ENCODE data around the gene MTA3. TPM values are rescaled to one million over a fixed set of nuclear protein-coding genes. Genes with fewer than 3 reads are reported as not detected.

The MTA3 gene
- total and polyA plus RNA-seq, 9 of the 15 experiments (the other 6 are each of a cell fraction or from before 2014, with no cell fraction given), result 12.4 to 39.6 (median 23.5) TPM

DNA sequence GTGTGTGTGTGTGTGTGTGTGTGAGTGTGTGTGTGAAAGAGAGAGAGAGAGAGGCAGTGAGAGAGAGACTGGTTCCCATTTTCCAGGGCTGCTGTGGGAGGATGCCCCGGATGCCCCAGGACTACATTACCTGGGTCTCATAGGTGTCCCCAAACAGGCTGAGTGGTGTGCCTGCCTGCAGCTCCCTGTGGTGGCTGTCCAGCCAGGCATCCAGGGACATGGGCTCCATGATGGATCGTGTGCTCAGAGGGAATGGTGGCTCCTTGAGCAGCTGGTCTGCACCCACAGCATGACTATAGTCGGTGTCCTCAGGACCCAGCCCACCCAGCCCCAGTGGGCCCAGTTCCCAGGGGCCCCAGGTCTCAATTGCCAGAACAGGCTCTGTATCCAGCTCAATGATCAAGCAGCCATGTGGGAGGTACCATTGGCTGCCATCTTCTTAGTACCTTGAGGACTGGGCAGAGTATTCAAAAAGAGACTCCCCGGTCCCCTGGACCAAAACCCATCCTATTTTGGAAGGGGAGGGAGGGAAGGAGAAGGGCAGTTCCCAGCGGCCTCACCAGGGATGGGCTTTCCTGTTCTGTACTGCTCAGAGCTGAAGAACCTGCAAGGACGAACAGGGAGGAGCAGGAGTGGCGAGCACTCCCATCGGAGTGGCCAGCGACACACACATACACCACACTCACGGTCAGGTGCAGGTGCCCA is 201.3 kb downstream of the MTA3 start:
- no peak for DNase-seq (ENCODE audit: extremely low read depth in 1 of 4, low spot score in 3 of 4)
- no peaks in the 10 kb centered on the region for H3K79me2 ChIP-seq (ENCODE audit: control insufficient read depth, insufficient read depth, low read length)
- no peak overlapping the region for H3K4me3 ChIP-seq
- no peak overlapping the region for H2AFZ ChIP-seq (ENCODE audit: low read depth, low read length)
- CTCF ChIA-PET (ENCODE audit: low intra/inter-chr PET ratio), result interaction anchor here (0.9 to 1.4 kb wide), 3 partner anchors 106 to 274 kb away, joined by 3 to 6 read pairs (median 4); no protein-coding TSS in a partner anchor
- POLR2A ChIA-PET, result no interaction called here
- H3K9ac ChIP-seq (ENCODE audit: insufficient read depth in 1 of 2, low read depth in 2 of 2, low read length in 2 of 2), result peak overlapping the region in 1 of 2 experiments; percentile 58; a peak in 2 of 4 replicates
- H3K9me1 ChIP-seq (ENCODE audit: control insufficient read depth, insufficient read depth, low read length), result no peaks in the 10 kb centered on the region
- H3K27me3 ChIP-seq (ENCODE audit: control insufficient read depth in 2 of 2, insufficient read depth in 2 of 2, low read length in 2 of 2), result no peaks in the 10 kb centered on the region; a peak in 1 of 5 replicates
- H3K4me1 ChIP-seq (replicated peaks in 1 of 2; ENCODE audit: control insufficient read depth in 2 of 2, insufficient read depth in 2 of 2, low read length in 2 of 2), result peaks cover 0 to 16% of the 10 kb centered on the region in 2 experiments; a peak in 2 of 5 replicates
- H3K27ac ChIP-seq (ENCODE audit: extremely low read depth, low read depth, low read length), result no peak overlapping the region
- H3K9me3 ChIP-seq (replicated peaks; ENCODE audit: control insufficient read depth, insufficient read depth, low read depth, low read length), result no peaks in the 10 kb centered on the region
- intact Hi-C loops (cut with micrococcal nuclease), result loop anchor here (1.0 to 2.0 kb wide), 2 partner anchors 256 to 275 kb away; no protein-coding TSS in a partner anchor
- ATAC-seq, result peak; percentile 4; the same call in 1 of the 3 replicates
- FAIRE-seq, result no peak
- H3K36me3 ChIP-seq (ENCODE audit: control insufficient read depth, insufficient read depth, low read length), result no peaks in the 10 kb centered on the region
- no peaks in the 10 kb centered on the region for H4K20me1 ChIP-seq (replicated peaks; ENCODE audit: control insufficient read depth, insufficient read depth, low read length)
- TF ChIP-seq ZNF143 (CRISPR knock-in tag; IDR thresholded peaks at IDR 0.05), result peak; percentile 33; the same call in 1 of the 2 replicates
- no peak for TF ChIP-seq RB1 (IDR thresholded peaks at IDR 0.05; ENCODE audit: low read depth)
- no peak overlapping the region for H3K4me2 ChIP-seq (ENCODE audit: insufficient read depth, low read length)
- 11% methylated on average over 10 of the region's 10 CpGs for WGBS (ENCODE audit: insufficient coverage, low coverage, missing lambda C conversion rate)
- in situ Hi-C loops (cut with MboI), result no loop called here
- no TSS peak for BruUV-seq (replicated peaks)

Measured in K562 (cell line).